Stimulated activated naive B cell treated with anti-CD40 and anti-IgM and Interleukin-4, amounts not matched to agents 10 μg/mL and 1 μg/mL and 100 μg/mL, for 72 hours (primary cell): Measurements from ENCODE around the gene RCL1.
"Not testable (repeated sequence)": the region's sequence is repeated elsewhere in the genome, so short reads cannot be mapped to it uniquely, and the experiment has no call there.

ENCODE experiments used
- ATAC-seq, 2 donors: fragments of 150-1000 bp; cut with Tn5 transposase; replicated peaks; 2 replicates each; pipeline ENCODE4 v1.10.0; 2021; ENCODE audit warnings: moderate library complexity in 1 of 2
- DNase-seq: peaks from one replicate; pipeline ENCODE4 v3.0.0; 2021
- H3K27ac Mint-ChIP-seq: one replicate; pipeline ENCODE4 v1.8.0; 2022; ENCODE audit warnings: mild to moderate bottlenecking, mixed read lengths
- H3K27me3 Mint-ChIP-seq, 2 donors: one replicate each; pipeline ENCODE4 v1.8.0; 2022; ENCODE audit warnings: mixed read lengths in 2 of 2
- H3K36me3 Mint-ChIP-seq, 2 donors: one replicate each; pipeline ENCODE4 v1.8.0; 2022; ENCODE audit warnings: mixed read lengths in 2 of 2, mild to moderate bottlenecking in 1 of 2
- H3K4me1 Mint-ChIP-seq, 2 donors: one replicate each; pipeline ENCODE4 v1.8.0; 2022; ENCODE audit warnings: mixed read lengths in 2 of 2, mild to moderate bottlenecking in 1 of 2
- H3K4me3 Mint-ChIP-seq, 2 donors: one replicate each; pipeline ENCODE4 v1.8.0; 2022; ENCODE audit warnings: mild to moderate bottlenecking in 2 of 2, mixed read lengths in 2 of 2, moderate library complexity in 1 of 2
- H3K9me3 Mint-ChIP-seq, 2 donors: one replicate each; pipeline ENCODE4 v1.8.0; 2022; ENCODE audit warnings: mixed read lengths in 2 of 2, mild to moderate bottlenecking in 1 of 2

RCL1 gene

GRCh38 chr9:4879115-4879558 is 86.4 kb downstream of the RCL1 start:
- Mint-ChIP-seq H3K27me3 (no peaks in the 10 kb centered on the region), H3K4me1 (peaks cover 0 to 2% of the 10 kb centered on the region in 2 donors)

GRCh38 chr9:4883326-4883873 is 90.7 kb downstream of the RCL1 start:
- Mint-ChIP-seq H3K27me3 (no peaks in the 10 kb centered on the region), H3K4me1 (peaks cover 0 to 11% of the 10 kb centered on the region in 2 donors), H3K4me3 (no peak overlapping the region), H3K27ac (no peak overlapping the region), H3K9me3 (no peaks in the 10 kb centered on the region), H3K36me3 (peaks cover 20 to 30% of the 10 kb centered on the region in 2 donors)
- ATAC-seq = no peak
- no peak for DNase-seq

More at GRCh38 chr9:4879115-4879558, 86.4 kb downstream of the RCL1 start:
- H3K4me3 Mint-ChIP-seq = no peak overlapping the region
- no peak for DNase-seq
- no peaks in the 10 kb centered on the region for H3K9me3 Mint-ChIP-seq
- H3K36me3 Mint-ChIP-seq = peaks cover 19 to 37% of the 10 kb centered on the region in 2 donors
- H3K27ac Mint-ChIP-seq = no peak overlapping the region
- no peak for ATAC-seq

GRCh38 chr9:4886698-4887097 is 94.0 kb downstream of the RCL1 start:
- ATAC-seq (peak; percentile 96 to 98), DNase-seq (peak; percentile 20)
- Mint-ChIP-seq H3K36me3 (peaks cover 13 to 25% of the 10 kb centered on the region in 2 donors), H3K9me3 (no peaks in the 10 kb centered on the region), H3K27ac (peak overlapping the region; percentile 67), H3K4me3 (no peak overlapping the region), H3K27me3 (no peaks in the 10 kb centered on the region), H3K4me1 (peaks cover 2 to 17% of the 10 kb centered on the region in 2 donors)

- Mint-ChIP-seq H3K27me3 (no peaks in the 10 kb centered on the region), H3K4me1 (peaks cover 2 to 17% of the 10 kb centered on the region in 2 donors), H3K9me3 (no peaks in the 10 kb centered on the region), H3K36me3 (peaks cover 15 to 23% of the 10 kb centered on the region in 2 donors), H3K4me3 (no peak overlapping the region), H3K27ac (no peak overlapping the region)
- no peak for DNase-seq
- ATAC-seq = no peak
Observed at GRCh38 chr9:4887556-4887955, 94.8 kb downstream of the RCL1 start.

- H3K9me3 Mint-ChIP-seq = peaks cover 0 to 1% of the 10 kb centered on the region in 2 donors
- peak overlapping the region; percentile 21 for H3K27ac Mint-ChIP-seq
- no peak overlapping the region for H3K4me3 Mint-ChIP-seq
- DNase-seq (no peak), ATAC-seq (peak in 1 of 2 donors; percentile 3)
- H3K36me3 Mint-ChIP-seq = peaks cover 11% of the 10 kb centered on the region in 2 donors
- no peaks in the 10 kb centered on the region for H3K27me3 Mint-ChIP-seq
- H3K4me1 Mint-ChIP-seq = peaks cover 2 to 22% of the 10 kb centered on the region in 2 donors
Observed at GRCh38 chr9:4890242-4890641, 97.5 kb downstream of the RCL1 start.

- DNase-seq = no peak
- H3K27ac Mint-ChIP-seq = no peak overlapping the region
- H3K4me3 Mint-ChIP-seq = no peak overlapping the region
- H3K27me3 Mint-ChIP-seq = no peaks in the 10 kb centered on the region
- H3K9me3 Mint-ChIP-seq = peaks cover 0 to 1% of the 10 kb centered on the region in 2 donors
- ATAC-seq = no peak
- peaks cover 7 to 8% of the 10 kb centered on the region in 2 donors for H3K36me3 Mint-ChIP-seq
- peaks cover 2 to 22% of the 10 kb centered on the region in 2 donors for H3K4me1 Mint-ChIP-seq
Observed at GRCh38 chr9:4890929-4891328, 98.2 kb downstream of the RCL1 start.

GRCh38 chr9:4891674-4892073 is 98.9 kb downstream of the RCL1 start:
- peaks cover 0 to 1% of the 10 kb centered on the region in 2 donors for H3K9me3 Mint-ChIP-seq
- no peaks in the 10 kb centered on the region for H3K27me3 Mint-ChIP-seq
- peaks cover 2 to 22% of the 10 kb centered on the region in 2 donors for H3K4me1 Mint-ChIP-seq
- H3K4me3 Mint-ChIP-seq = no peak overlapping the region
- no peak for ATAC-seq
- no peak for DNase-seq
- no peak overlapping the region for H3K27ac Mint-ChIP-seq
- H3K36me3 Mint-ChIP-seq = peaks cover 7 to 10% of the 10 kb centered on the region in 2 donors

DNA sequence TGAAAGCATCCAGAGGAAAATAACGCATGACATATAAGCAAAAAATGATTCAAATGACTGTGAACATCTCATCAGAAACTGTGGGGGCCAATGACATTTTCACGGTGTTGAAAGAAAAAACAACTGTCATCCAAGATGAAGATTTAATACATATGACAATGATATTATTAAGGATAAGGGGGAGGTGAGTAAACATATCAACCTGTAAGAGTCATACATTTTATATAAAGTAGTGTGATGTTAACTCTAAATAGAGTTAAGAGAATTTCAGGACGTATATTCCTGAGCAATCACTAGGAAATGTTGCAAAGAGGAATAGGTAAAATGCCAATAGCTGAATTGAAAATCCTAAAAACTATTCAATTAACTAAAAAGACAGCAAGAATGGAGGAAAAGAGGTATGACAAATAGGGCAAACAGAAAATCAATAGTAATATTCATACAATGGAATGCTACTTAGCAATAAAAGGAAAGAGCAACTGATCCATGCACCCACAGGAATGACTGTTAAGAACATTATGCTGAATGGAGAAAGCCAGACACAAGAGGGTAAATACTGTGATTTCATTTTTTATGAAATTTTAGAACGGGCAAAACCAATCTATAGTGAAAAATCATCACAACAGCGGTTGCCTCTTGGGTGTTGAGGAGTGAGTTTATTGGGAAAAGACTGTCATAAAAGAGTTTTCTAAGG is 99.9 kb downstream of the RCL1 start:
- H3K27ac Mint-ChIP-seq = no peak overlapping the region

GRCh38 chr9:4894076-4894475 is 101.3 kb downstream of the RCL1 start:
- no peak for ATAC-seq

More for the DNA sequence above, 99.9 kb downstream of the RCL1 start:
- H3K9me3 Mint-ChIP-seq = peaks cover 0 to 2% of the 10 kb centered on the region in 2 donors
- no peak overlapping the region for H3K4me3 Mint-ChIP-seq
- no peak for DNase-seq
- peaks cover 2 to 14% of the 10 kb centered on the region in 2 donors for H3K4me1 Mint-ChIP-seq
- ATAC-seq = no peak
- peaks cover 9% of the 10 kb centered on the region in 2 donors for H3K36me3 Mint-ChIP-seq
- H3K27me3 Mint-ChIP-seq = no peaks in the 10 kb centered on the region

GRCh38 chr9:4899853-4900252 is 107.1 kb downstream of the RCL1 start:
- not testable (repeated sequence) for ATAC-seq, H3K27ac Mint-ChIP-seq, H3K27me3 Mint-ChIP-seq, H3K4me1 Mint-ChIP-seq, DNase-seq, H3K4me3 Mint-ChIP-seq
- Mint-ChIP-seq H3K36me3 (peaks cover 19 to 33% of the 10 kb centered on the region in 2 donors), H3K9me3 (peaks cover 7 to 16% of the 10 kb centered on the region in 2 donors)

More at GRCh38 chr9:4894076-4894475, 101.3 kb downstream of the RCL1 start:
- DNase-seq = no peak
- no peak overlapping the region for H3K27ac Mint-ChIP-seq
- no peaks in the 10 kb centered on the region for H3K27me3 Mint-ChIP-seq
- H3K36me3 Mint-ChIP-seq = peaks cover 12 to 19% of the 10 kb centered on the region in 2 donors
- no peak overlapping the region for H3K4me3 Mint-ChIP-seq
- peaks cover 4 to 9% of the 10 kb centered on the region in 2 donors for H3K9me3 Mint-ChIP-seq
- H3K4me1 Mint-ChIP-seq = peaks cover 2 to 12% of the 10 kb centered on the region in 2 donors

GRCh38 chr9:4901401-4902134 is 108.8 kb downstream of the RCL1 start:
- H3K27ac Mint-ChIP-seq = peak overlapping the region; percentile 80
- ATAC-seq = peak; percentile 60 to 63
- H3K9me3 Mint-ChIP-seq = peaks cover 7 to 16% of the 10 kb centered on the region in 2 donors
- not testable (repeated sequence) for H3K27me3 Mint-ChIP-seq, H3K4me1 Mint-ChIP-seq
- H3K36me3 Mint-ChIP-seq = peaks cover 18 to 33% of the 10 kb centered on the region in 2 donors
- DNase-seq = peak; percentile 12
- peak overlapping the region; percentile 62 to 72 for H3K4me3 Mint-ChIP-seq

GRCh38 chr9:4902135-4902475 is 109.4 kb downstream of the RCL1 start:
- no peak for DNase-seq
- Mint-ChIP-seq H3K36me3 (peaks cover 16 to 33% of the 10 kb centered on the region in 2 donors), H3K27ac (peak overlapping the region; percentile 80), H3K4me3 (peak overlapping the region; percentile 62 to 72), H3K27me3 (no peaks in the 10 kb centered on the region), H3K9me3 (peaks cover 7 to 16% of the 10 kb centered on the region in 2 donors), H3K4me1 (peaks cover 7 to 10% of the 10 kb centered on the region in 2 donors)
- ATAC-seq = no peak

GRCh38 chr9:4904322-4905134 is 111.8 kb downstream of the RCL1 start:
- Mint-ChIP-seq H3K27me3 (no peaks in the 10 kb centered on the region), H3K36me3 (peaks cover 9 to 17% of the 10 kb centered on the region in 2 donors), H3K27ac (no peak overlapping the region), H3K4me1 (peaks cover 7 to 10% of the 10 kb centered on the region in 2 donors), H3K4me3 (no peak overlapping the region), H3K9me3 (peaks cover 0 to 5% of the 10 kb centered on the region in 2 donors)
- no peak for ATAC-seq
- no peak for DNase-seq

GRCh38 chr9:4905135-4905490 is 112.4 kb downstream of the RCL1 start:
- Mint-ChIP-seq H3K36me3 (peaks cover 5 to 16% of the 10 kb centered on the region in 2 donors), H3K9me3 (peaks cover 0 to 2% of the 10 kb centered on the region in 2 donors), H3K4me1 (peaks cover 7 to 10% of the 10 kb centered on the region in 2 donors), H3K27ac (no peak overlapping the region), H3K27me3 (no peaks in the 10 kb centered on the region), H3K4me3 (no peak overlapping the region)
- no peak for DNase-seq
- no peak for ATAC-seq
